Measurements from ENCODE around the gene AP1G2.

- TF ChIP-seq, protein P1, sequence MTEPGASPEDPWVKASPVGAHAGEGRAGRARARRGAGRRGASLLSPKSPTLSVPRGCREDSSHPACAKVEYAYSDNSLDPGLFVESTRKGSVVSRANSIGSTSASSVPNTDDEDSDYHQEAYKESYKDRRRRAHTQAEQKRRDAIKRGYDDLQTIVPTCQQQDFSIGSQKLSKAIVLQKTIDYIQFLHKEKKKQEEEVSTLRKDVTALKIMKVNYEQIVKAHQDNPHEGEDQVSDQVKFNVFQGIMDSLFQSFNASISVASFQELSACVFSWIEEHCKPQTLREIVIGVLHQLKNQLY (CRISPR knock-in tag; IDR thresholded peaks at IDR 0.05) = no peak
- no peak for TF ChIP-seq PRDM15 (CRISPR knock-in tag; IDR thresholded peaks at IDR 0.05)
- no peak for TF ChIP-seq ZNF382 (CRISPR knock-in tag; IDR thresholded peaks at IDR 0.05; ENCODE audit: borderline replicate concordance)
- no peak for TF ChIP-seq EP300 (IDR thresholded peaks at IDR 0.05; ENCODE audit: low read depth in 2 of 2, low read length in 2 of 2)
- TF ChIP-seq EP300 (CRISPR knock-in tag; IDR thresholded peaks at IDR 0.05; ENCODE audit: borderline replicate concordance) = peak; percentile 28; the same call in 1 of the 2 replicates
- TF ChIP-seq DNMT1 (CRISPR knock-in tag; IDR thresholded peaks at IDR 0.05) = no peak
- no peak for TF ChIP-seq PAX8 (CRISPR knock-in tag; IDR thresholded peaks at IDR 0.05; ENCODE audit: borderline replicate concordance)
- no peak for TF ChIP-seq PBX2 (CRISPR knock-in tag; IDR thresholded peaks at IDR 0.05)
- no peak for TF ChIP-seq RXRA (CRISPR knock-in tag; IDR thresholded peaks at IDR 0.05)
- TF ChIP-seq, protein P2, sequence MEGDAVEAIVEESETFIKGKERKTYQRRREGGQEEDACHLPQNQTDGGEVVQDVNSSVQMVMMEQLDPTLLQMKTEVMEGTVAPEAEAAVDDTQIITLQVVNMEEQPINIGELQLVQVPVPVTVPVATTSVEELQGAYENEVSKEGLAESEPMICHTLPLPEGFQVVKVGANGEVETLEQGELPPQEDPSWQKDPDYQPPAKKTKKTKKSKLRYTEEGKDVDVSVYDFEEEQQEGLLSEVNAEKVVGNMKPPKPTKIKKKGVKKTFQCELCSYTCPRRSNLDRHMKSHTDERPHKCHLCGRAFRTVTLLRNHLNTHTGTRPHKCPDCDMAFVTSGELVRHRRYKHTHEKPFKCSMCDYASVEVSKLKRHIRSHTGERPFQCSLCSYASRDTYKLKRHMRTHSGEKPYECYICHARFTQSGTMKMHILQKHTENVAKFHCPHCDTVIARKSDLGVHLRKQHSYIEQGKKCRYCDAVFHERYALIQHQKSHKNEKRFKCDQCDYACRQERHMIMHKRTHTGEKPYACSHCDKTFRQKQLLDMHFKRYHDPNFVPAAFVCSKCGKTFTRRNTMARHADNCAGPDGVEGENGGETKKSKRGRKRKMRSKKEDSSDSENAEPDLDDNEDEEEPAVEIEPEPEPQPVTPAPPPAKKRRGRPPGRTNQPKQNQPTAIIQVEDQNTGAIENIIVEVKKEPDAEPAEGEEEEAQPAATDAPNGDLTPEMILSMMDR (CRISPR knock-in tag; IDR thresholded peaks at IDR 0.05) = peak; percentile 61
- peak; percentile 93; the same call in 1 of the 2 replicates for TF ChIP-seq FIP1L1 (IDR thresholded peaks at IDR 0.05; ENCODE audit: borderline replicate concordance, insufficient read depth, low read depth, low read length)
- no peak for TF ChIP-seq ZBTB44 (CRISPR knock-in tag; IDR thresholded peaks at IDR 0.05)
These were observed 13.3 kb upstream of the AP1G2 start for GRCh38 chr14:23580948-23581281.
